Heart right ventricle (tissue), 16 donors: ENCODE results near the gene TTC7B. TPM values are rescaled to one million over a fixed set of nuclear protein-coding genes. Genes with fewer than 3 reads are reported as not detected.

Experiments used
- ATAC-seq, 8 donors: fragments of 200-7000 bp; cut with Tn5 transposase; one replicate each; pipeline ENCODE4 v1.9.1; 2020; ENCODE audit warnings: mild to moderate bottlenecking in 8 of 8, moderate library complexity in 8 of 8, moderate number of reproducible peaks in 1 of 8
- DNase-seq, 2 donors: peaks; one replicate each; pipeline ENCODE4 v3.0.0-alpha.2; 2020
- H3K27ac ChIP-seq, 10 donors: fragments of 200-600 bp; sonication (generic) in 2 of 10; one replicate each; pipeline versions ENCODE4 v1.5.0 to v1.8.0; 2020 to 2022; ENCODE audit warnings: mild to moderate bottlenecking in 3 of 10
- H3K27me3 ChIP-seq, 7 donors: fragments of 200-600 bp; one replicate each; pipeline ENCODE4 v1.8.0; 2021 to 2022; ENCODE audit warnings: mild to moderate bottlenecking in 2 of 7
- H3K36me3 ChIP-seq, 9 donors: fragments of 200-600 bp; sonication (generic) in 1 of 9; one replicate each; pipeline versions ENCODE4 v1.5.0 to v1.8.0; 2020 to 2022; ENCODE audit warnings: mild to moderate bottlenecking in 2 of 9
- H3K4me1 ChIP-seq, 9 donors: fragments of 200-600 bp; sonication (generic) in 1 of 9; one replicate each; pipeline versions ENCODE4 v1.5.0 to v1.8.0; 2020 to 2022; ENCODE audit warnings: mild to moderate bottlenecking in 4 of 9
- H3K4me3 ChIP-seq, 10 donors: fragments of 200-600 bp; sonication (generic) in 2 of 10; one replicate each; pipeline versions ENCODE4 v1.5.0 to v1.8.0; 2020 to 2022; ENCODE audit warnings: mild to moderate bottlenecking in 7 of 10, moderate library complexity in 2 of 10
- H3K9me3 ChIP-seq, 11 donors: fragments of 200-600 bp in 10 of 11; sonication (generic) in 2 of 11; one replicate each; pipeline versions ENCODE4 v1.5.0 to v1.8.0; 2013 to 2022; ENCODE audit warnings: mild to moderate bottlenecking in 2 of 11, control low read depth in 1 of 11, moderate library complexity in 1 of 11
- WGBS, 2 donors: extraction: QIAGEN DNeasy Blood & Tissue Kit; methylation state at CpG; one replicate each; pipeline ENCODE4 v1.1.7; 2013; ENCODE audit warnings: inconsistent platforms in 1 of 2; 5-methylcytosine and 5-hydroxymethylcytosine counted together
- intact Hi-C, 10 donors: fragments of 100-400 bp; cut with DNase I; formaldehyde crosslinking; loops; one replicate each; pipeline versions ENCODE4 v1.11.1 to v1.14.2; 2022
- polyA plus RNA-seq, 2 donors: library from polyadenylated mRNA; stranded (reverse); fragments of 200-250 nt; gene quantifications; one replicate each; pipeline ENCODE4 v1.2.3, GENCODE V29; 2013
- total RNA-seq, 10 donors: library from RNA; stranded (reverse); fragmentation: NEBNext Ultra II Directional in 3 of 10; extraction: Animal tissue kit (Norgen Biotek cat#: 25700) in 3 of 10; gene quantifications; one replicate each; pipeline versions ENCODE4 v1.2.1 to v1.2.4, GENCODE V29; 2021 to 2023
- TF ChIP-seq, protein P1 (sequence below), 9 donors: fragments of 200-600 bp; sonication (generic) in 2 of 9; IDR thresholded peaks; one replicate each; pipeline versions ENCODE4 v1.5.0 to v1.8.0; 2021 to 2022; ENCODE audit warnings: antibody characterized with exemption in 9 of 9, mild to moderate bottlenecking in 5 of 9, moderate library complexity in 1 of 9
- donor health status: Arrhythmogenic right ventricular cardiomyopathy.
- donor health status: ischemic (EF 13 %, LVEDD 7.1; RV severe dilation, severe dysfunction).
- donor health status: healthy with polysubstance abuse.
- donor health status: DM: no; HTN: yes; CAD: no.
- donor health status: DM: no; HTN: no; CAD: no.
- donor health status: ischemic (EF 25% LVEDD 6.9; RV normal size, moderate dysfunction).
- donor health status: ischemic (EF 25% LVEDD 5.7; RV mildly dilated, moderate dysfunction).
- donor health status: healthy.
- donor health status: DM: yes; HTN: yes; CAD: no.
- donor health status: Ischemic cardiomyopathy.
- donor health status: ischemic (EF 35%, LVEDD 5.7; RV mildly dilated, moderate dysfunction).
- donor health status: nonischemic (EF 11% LVEDD 7.7; RV severe dilation, severe dysfunction).
- donor health status: DM: yes; HTN: yes; CAD: no.
- donor health status: PGD.
- donor health status: ischemic (EF 29% LVEDD 5.4; RV normal size, mild dysfunction).
- donor health status: nonischemic (EF 23%, LVEDD 6.1; RV moderate dilation, normal function).

Gene TTC7B
- total and polyA plus RNA-seq, 12 donors = 23.0 to 79.4 (median 65.5) TPM

DNA sequence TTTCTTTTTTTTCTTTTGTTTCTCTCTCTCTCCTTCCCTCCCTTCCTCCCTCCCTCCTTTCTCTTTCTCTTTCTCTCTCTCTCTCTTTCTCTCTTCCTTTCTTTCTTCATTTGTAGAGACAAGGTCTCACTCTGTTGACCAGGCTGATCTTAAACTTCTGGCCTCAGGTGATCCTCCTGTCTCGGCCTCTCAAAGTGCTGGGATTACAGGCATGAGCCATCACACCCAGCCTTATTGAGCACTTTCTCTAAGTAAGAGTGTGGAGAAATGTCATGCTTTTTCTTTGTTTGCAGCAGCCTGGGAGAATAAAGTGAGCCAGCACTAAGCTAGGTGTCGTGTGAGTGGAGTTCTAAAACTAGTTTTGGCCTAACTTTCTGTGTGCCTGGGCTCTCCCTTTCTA lies 74.0 kb downstream of the TTC7B start:
- Histone ChIP-seq H3K27me3 (no peaks in the 10 kb centered on the region), H3K4me1 (peaks cover 8 to 39% (median 28%) of the 10 kb centered on the region in 9 donors), H3K9me3 (peaks cover 0 to under 1% (median 0%) of the 10 kb centered on the region in 11 donors), H3K36me3 (peaks cover 0 to 10% (median 0%) of the 10 kb centered on the region in 9 donors), H3K4me3 (no peak overlapping the region), H3K27ac (peak overlapping the region in 6 of 10 donors; percentile 19 to 73 (median 46))
- TF ChIP-seq, protein P1, sequence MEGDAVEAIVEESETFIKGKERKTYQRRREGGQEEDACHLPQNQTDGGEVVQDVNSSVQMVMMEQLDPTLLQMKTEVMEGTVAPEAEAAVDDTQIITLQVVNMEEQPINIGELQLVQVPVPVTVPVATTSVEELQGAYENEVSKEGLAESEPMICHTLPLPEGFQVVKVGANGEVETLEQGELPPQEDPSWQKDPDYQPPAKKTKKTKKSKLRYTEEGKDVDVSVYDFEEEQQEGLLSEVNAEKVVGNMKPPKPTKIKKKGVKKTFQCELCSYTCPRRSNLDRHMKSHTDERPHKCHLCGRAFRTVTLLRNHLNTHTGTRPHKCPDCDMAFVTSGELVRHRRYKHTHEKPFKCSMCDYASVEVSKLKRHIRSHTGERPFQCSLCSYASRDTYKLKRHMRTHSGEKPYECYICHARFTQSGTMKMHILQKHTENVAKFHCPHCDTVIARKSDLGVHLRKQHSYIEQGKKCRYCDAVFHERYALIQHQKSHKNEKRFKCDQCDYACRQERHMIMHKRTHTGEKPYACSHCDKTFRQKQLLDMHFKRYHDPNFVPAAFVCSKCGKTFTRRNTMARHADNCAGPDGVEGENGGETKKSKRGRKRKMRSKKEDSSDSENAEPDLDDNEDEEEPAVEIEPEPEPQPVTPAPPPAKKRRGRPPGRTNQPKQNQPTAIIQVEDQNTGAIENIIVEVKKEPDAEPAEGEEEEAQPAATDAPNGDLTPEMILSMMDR (IDR thresholded peaks at IDR 0.05) = no peak
- intact Hi-C loops = no loop called here
- 91 to 93% methylated on average over 2 of the region's 2 CpGs for WGBS, 2 donors
- no peak for DNase-seq
- ATAC-seq = no peak

DNA sequence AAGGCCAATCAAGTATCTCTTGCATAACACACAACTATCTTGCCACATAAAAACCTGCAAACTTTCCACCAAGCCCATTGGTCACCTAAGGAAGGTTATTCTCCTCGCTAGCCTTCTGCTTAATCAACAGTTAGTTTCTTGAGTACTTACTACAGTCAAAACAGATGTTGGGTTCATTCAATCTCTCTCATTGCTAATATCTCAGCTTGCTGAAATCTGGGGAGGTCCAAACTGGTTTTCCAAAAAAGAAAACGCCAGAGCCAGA lies 74.6 kb downstream of the TTC7B start:
- DNase-seq (no peak), ATAC-seq (no peak)
- H3K27me3 ChIP-seq = no peaks in the 10 kb centered on the region
- H3K9me3 ChIP-seq = no peaks in the 10 kb centered on the region
- peaks cover 8 to 39% (median 28%) of the 10 kb centered on the region in 9 donors for H3K4me1 ChIP-seq
- H3K4me3 ChIP-seq = no peak overlapping the region
- peaks cover 0 to 10% (median 0%) of the 10 kb centered on the region in 9 donors for H3K36me3 ChIP-seq
- TF ChIP-seq, protein P1 (IDR thresholded peaks at IDR 0.05) = no peak
- intact Hi-C loops = no loop called here
- H3K27ac ChIP-seq = peak overlapping the region in 1 of 10 donors; percentile 73
- 93 to 99% methylated on average over 2 of the region's 2 CpGs for WGBS, 2 donors

DNA sequence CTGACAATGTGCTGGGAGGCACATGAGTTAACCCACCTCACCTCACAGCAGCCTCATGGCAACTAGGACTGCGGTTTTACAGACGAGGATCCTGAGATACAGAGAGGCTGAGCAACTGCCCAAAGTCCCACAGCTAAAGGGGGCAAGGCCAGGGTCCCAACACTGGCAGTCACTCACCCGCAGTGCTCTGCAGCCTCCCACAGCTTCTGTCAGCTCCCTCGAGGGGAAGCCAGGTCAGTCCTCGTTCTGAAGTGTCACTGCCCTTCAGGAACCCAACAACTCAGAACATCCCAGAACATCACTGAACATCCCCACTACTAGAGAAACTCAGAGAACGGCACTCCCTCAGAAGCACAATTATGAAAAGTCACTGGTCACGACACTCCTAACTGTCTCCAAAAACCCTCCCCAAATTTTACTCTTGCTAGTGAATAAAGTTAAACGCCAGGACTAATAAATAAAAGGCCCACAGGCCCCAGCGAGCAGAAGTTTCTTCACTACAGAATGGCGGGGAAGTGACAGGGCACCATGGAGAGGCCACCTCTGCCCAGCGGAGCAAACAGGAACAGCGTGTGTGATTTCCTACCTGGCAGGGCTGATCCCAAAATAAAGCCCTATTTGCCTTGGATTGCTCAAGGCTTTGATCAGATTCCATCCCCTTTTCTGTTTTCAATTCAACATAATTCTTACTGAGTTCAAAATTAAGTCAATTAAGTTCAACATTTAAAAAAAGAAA lies 75.1 kb downstream of the TTC7B start:
- H3K36me3 ChIP-seq = peaks cover 0 to 10% (median 0%) of the 10 kb centered on the region in 9 donors
- H3K9me3 ChIP-seq = no peaks in the 10 kb centered on the region
- H3K4me3 ChIP-seq = no peak overlapping the region
- H3K27ac ChIP-seq = no peak overlapping the region
- ATAC-seq (no peak), DNase-seq (no peak)
- peaks cover 8 to 39% (median 28%) of the 10 kb centered on the region in 9 donors for H3K4me1 ChIP-seq
- WGBS, 2 donors = 92 to 94% methylated on average over 12 of the region's 12 CpGs
- intact Hi-C loops = no loop called here
- H3K27me3 ChIP-seq = no peaks in the 10 kb centered on the region
- TF ChIP-seq, protein P1 (IDR thresholded peaks at IDR 0.05) = no peak

DNA sequence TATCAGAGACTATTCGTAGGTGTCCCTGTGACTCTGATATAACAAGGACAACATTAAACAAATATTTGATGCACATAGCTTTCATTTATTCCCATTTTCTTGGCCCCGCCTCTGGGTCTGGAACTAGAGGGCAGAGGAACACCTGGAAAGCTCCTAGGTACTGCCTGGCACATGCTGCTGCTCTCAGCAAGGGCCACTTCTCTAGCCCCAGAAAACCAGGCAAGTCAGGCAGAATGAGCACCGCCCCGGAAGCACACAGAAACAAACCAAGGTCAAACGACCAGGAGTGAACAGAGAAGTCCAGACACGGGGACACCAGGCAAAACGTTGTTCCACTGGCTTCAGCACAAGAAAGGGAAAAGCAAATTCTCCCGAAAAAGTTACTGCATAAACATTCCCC lies 76.1 kb downstream of the TTC7B start:
- intact Hi-C loops = no loop called here
- Histone ChIP-seq H3K4me1 (peaks cover 8 to 39% (median 28%) of the 10 kb centered on the region in 9 donors), H3K9me3 (no peaks in the 10 kb centered on the region), H3K27me3 (no peaks in the 10 kb centered on the region), H3K27ac (peak overlapping the region in 5 of 10 donors; percentile 14 to 67 (median 53)), H3K4me3 (no peak overlapping the region), H3K36me3 (peaks cover 0 to 10% (median 0%) of the 10 kb centered on the region in 9 donors)
- 64 to 78% methylated on average over 8 of the region's 8 CpGs for WGBS, 2 donors
- TF ChIP-seq, protein P1 (IDR thresholded peaks at IDR 0.05) = no peak
- ATAC-seq (peak in 2 of 8 donors; percentile 35 to 45), DNase-seq (no peak)
